OCI-M2 (cell line): ENCODE measurements around the gene MPL.

Experiments used
- DNase-seq: peaks from one replicate; lab custom pipeline; 2025; ENCODE audit not compliant: unreplicated experiment; lab: John Stamatoyannopoulos, UW

The MPL gene

DNA sequence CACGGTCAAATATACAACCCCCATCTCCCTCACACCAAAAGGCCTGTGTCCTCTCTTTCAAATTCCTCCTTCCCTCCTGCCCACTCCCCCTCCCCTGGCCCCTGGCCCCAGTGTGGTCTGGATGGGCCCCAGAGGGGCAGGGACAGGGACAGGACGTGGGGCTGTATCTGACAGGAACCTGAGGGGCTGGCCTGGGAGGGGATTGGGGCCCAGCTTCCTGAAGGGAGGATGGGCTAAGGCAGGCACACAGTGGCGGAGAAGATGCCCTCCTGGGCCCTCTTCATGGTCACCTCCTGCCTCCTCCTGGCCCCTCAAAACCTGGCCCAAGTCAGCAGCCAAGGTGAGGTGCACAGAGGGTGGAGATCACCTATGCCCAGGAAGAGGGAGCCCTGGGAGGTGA lies at the start of gene MPL:
TSS of gene MPL (plus strand) at position 231 of the 400 bp plus-strand sequence. CDS start at position 262, 31 bp downstream.
- no peak for DNase-seq

DNA sequence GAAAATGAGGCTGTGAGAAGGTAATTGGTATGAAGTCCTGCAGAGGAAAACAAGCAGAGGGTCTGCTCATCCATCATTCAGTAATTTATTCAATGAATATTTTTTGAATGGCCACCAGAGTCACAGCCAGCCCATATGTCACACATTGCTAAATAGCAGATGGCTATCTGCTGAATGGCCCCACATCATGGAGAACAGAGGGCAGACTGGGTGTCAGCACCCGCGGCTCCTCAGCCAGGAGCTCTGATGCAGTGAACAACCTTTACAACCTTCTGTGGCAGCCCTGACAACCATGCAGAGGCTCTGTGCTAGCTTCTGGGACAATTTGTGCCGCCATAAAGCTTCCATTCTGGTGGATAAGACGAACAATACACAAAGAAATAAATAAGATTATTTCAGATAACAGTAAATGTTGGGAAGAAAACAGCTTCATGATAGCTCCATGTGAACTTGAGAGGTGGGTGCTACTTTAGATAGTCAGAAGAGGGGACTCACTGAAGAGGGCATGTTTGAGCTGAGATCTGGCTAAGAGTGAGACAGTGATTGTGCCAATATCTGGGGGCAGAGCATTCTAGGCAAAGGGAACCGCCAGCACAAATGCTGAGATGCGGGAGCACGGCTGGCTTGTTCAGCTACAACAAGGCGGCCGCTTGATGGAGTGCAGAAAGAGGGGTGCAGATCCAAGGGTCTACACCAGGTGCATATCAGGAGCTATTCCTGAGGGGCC lies 49.4 kb upstream of the MPL start:
- DNase-seq = no peak

DNA sequence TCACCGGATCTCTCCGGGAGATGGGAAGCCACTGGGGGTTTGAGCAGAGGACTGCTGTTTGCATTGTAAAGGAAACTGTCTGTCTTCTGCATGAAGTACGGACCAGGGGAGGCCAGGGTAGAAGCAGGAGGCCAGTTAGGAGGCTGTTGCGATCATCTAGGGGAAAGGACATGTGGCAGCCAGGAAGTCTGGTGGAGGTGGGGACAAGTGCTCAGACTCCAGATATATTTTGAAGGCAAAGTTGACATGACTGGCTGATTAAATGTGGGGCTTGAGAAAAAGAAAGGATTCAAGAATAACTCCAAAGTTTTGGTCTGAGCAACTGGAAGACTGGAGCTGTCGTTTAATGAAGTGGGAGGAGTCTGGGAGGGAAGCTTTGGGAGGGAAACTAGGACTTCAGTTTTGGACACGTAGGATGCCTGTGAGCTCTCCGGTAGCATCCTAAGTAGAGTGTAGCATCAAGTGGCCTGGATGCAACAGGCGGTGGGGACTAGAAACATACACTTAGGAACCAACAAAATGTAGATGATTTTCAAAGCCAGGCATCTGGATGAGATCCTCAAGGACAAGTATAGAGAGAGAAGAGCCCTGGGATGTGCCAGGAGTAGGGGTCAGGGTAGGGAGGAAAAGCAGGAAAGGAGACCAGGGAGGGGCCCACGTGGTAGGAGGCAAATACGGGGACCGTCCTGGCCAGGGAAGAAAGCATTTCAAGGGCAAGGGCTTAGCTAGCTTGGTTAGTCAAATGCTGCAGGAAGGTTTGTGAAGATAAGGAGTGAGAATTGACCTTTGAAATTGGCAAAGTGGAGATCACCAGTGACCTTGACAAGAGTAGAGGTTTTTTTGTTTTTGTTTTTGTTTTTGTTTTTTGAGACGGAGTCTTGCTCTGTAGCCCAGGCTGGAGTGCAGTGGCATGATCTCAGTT lies 48.6 kb upstream of the MPL start:
- no peak for DNase-seq

DNA sequence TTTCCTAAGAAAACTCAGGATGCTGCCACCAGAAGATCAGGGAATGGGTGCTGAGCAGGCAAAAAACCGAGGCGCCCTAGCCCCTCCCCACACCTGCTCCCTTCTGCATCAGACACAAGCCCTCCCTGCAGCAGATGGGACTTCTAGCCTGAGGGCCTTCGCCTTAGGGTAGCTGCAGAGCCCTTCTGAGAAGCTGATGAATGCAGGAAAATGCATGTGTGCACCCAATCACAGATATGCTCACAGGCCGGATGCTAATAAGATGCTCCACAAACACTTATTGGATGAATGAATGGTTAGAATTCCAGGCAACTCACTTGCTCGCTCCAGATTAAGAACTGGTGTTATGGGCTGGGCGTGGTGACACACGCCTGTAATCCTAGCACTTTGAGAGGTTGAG lies 45.4 kb upstream of the MPL start:
- DNase-seq = no peak

DNA sequence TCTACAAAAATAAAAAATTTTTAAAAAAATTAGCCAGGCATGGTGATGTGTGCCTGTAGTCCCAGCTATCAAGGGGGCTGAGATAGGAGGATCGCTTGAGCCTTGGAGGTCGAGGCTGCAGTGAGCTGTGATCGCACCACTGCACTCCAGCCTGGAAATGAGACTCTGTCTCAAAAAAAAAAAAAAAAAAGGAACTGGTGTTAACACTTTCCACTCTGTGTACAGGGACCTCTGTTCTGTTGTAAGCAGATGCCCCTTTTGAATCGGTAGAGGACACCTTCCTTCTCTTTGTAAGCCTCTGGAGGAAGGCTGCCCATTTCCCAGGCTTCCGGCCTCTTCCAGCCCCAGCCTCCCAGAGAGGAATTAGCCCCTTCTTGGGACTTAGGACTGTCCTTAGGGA lies 44.9 kb upstream of the MPL start:
- DNase-seq = no peak

DNA sequence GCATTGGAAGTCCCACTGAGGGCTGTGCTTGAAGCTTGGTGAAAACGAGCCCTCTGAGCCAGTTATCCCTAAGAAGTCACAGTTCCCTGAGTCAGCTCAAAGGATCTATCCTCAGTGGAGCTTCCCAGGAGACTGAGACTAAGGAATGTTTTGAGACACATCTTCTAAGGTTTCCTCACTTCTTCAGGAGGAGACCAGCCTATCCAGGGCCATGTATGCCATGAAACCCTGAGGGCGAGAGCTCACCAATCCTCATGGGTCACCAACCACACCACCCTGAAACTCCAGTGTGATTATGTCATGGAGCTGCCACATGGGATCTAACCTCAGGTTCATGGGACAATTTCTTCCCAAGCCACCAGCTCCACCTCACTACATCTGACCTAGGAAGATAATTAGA lies 44.4 kb upstream of the MPL start:
- no peak for DNase-seq

DNA sequence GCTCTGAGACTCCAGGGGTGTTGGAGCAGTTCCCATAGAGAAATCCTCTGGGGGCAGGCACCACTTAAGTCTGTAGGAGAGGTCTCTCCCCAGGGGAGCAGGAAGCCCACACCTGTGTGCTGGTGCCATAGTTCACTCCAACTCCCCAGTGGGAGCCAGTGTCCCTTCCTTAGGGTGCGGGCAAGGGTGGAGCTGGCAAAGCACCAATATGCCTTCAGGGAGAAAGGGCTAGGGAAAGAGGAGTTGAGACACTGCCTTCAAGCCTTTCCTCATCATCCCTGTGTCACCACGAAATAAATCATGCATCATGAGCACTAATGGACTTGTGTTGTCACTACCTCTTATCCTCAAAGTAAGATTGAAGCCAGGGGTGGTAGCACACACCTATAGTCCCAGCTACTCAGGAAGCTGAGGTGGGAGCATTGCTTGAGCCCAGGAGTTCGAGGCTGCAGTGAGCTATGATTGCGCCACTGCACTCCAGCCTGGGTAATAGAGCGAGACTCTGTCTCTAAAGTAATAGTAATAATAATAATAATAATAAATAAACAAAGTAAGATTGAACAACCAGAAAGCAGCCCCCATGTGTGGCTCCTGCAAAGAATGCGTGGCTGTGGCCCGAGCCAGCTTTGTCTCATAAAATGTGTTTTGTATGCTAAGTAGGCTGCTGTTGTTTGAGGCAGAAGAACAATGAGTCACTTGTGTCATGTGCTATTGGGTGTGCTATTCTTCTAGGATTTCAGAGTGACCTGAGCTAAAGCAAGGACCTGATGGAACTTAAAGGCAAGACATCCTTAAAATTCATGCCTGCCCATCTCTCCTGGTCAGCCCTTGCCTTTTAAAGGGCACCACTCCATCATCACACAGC lies 43.5 kb upstream of the MPL start:
- DNase-seq = no peak

DNA sequence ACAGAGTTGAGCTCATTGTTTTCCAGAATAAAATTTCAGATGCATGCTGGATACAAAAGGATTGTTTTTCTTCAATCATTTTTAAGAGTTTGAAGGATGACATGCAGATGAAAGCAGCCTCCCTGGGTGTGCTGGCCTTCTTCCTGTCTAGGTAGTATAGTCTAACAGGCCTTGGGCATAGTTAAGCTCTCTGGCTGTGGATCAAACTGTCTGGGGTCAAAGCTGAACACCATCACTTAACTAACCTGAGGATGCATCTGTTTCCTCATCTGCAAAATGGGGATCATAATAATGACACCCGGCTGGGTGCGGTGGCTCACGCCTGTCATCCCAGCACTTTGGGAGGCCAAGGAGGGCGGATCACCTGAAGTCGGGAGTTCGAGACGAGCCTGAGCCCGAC lies 42.9 kb upstream of the MPL start:
- DNase-seq = no peak

DNA sequence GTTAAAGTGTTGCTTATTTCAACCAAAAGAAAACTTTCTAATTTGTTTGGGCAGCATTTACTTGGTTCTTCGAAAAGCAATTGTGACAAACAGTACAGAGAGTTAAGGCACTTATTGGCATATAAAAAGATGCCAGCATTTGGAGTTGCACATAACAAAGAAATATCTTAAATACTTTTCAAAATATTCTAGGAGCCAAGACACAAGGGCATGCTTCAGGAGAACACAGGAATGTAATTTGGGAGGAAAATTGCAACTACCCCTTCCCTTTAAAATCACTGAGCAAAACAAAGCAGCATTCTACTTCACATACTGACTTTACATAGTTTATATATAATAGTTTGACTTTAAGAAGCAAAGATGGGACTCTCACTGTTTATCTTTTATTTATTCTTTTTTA lies 41.4 kb upstream of the MPL start:
- no peak for DNase-seq

DNA sequence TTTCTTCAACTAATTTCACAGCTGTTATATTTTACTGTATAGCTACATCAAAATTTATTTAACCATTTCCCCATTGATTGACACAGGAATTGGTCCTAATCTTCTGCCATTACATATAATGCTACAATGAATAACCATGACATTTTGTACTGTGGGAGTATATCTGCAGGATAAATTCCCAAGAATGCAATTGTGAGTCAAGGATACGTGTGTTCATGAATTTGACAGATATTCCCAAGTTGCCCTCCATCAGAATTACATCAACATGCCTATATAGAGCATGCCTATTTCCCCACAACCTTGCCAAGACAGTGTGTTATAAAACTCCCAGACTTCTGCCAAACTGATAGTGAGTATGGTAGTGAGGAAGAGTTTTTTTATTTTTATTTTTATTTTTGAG lies 39.6 kb upstream of the MPL start:
- no peak for DNase-seq

DNA sequence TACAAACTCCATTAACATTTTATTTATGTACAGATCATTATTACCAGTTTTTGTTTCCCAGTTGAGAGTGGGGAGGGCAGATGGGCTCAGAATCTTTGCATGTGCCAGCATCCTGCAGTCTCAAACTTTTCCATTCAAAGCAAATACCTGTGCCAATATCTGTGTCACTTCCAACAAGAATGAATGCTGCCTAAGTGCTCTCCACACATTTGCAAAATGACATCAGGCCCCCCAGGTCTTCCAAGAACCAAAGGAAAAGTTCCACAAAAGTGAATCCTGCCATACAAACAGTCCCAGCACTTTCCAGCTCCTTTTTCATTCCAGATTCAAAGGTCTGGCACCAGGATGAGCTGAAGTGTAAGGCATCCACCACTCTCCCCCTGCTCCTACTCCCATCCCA lies 38.5 kb upstream of the MPL start:
- DNase-seq = no peak

DNA sequence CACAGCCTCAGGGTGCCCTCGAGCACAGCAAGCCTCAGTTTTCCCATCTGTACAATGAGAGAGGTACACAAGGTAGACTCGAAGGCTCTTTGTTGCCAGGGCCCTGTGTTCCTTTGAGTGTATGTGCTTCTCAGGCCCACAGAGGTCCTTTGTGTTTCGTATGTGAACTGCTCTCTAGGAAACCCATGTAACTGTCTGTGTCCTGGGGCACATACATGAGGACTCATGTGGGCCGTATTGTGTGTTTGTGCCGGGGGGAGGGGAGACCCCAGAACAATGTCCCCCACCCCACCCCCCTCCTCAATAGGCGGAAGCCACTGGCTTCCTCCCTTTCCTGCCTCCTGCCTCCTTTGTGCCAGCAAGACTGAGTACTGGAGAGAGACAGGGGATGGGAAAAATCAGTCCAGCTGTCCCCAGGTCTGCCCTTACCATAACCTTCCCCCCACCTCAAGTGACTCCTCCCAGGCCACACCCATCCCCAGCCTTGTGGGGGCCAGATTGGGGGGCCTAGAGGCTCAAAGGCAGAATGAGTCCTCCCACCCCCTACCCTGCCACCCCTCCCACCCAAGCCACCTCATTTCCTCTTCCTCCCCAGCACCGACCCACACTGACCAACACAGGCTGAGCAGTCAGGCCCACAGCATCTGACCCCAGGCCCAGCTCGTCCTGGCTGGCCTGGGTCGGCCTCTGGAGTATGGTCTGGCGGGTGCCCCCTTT lies 37.1 kb upstream of the MPL start, which contains the start of gene TIE1:
TSS of gene TIE1 (plus strand) at position 605 of the 717 bp plus-strand sequence. CDS start at position 695, 90 bp downstream.
- no peak for DNase-seq

DNA sequence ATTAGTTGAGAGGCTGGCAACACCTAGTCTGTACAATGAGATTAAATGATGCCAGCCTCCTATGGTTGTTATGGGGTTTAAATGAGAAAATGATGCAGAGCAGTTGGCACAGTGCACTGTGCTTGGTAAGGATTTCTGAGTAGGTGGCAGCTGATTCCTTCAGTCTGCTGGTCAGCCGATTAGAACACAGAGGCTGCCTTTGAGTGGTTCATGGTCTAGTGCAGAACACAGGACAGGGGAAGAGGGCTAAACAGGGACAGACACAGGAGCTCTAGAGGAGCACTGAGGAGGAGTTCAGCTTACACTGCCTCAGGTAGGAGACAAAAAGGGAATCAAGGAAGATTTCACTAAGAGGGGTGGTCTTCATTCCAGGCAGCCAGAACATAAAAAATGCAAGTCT lies 35.4 kb upstream of the MPL start:
- no peak for DNase-seq

DNA sequence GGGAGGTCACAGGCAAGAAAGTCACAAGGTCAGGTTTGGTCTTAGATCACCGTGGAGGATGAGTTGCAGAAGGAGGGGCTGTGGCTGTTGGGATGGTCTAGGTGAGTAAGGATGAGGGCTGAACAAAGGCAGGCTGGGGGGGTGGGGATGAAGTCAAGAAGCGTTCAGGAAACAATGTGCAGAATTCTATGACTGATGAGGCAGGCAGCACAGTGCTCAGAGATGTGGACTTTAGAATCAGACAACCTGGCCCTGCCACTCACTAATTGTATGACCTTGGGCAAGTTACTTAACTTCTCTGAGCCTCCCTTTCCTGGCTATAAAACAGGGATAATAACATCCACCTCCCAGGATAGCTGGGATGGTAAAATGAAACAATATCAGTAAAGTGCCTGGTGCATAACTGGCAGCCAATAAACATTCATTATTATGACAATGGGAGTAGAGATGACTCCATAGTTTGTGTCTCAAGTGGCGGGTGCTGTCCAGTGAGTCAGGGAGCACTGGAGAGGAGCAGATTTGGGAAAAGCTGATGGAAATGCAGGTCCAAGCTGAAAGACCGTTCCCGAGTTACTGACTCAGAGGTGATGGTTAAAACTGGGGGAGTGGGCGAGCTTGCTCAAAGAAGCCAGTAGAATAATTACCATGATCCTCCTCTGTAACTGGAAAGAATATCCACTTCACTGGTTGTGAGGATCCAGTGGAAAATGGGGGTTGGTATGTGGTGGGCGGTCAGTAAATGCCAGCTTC lies 34.7 kb upstream of the MPL start:
- no peak for DNase-seq

DNA sequence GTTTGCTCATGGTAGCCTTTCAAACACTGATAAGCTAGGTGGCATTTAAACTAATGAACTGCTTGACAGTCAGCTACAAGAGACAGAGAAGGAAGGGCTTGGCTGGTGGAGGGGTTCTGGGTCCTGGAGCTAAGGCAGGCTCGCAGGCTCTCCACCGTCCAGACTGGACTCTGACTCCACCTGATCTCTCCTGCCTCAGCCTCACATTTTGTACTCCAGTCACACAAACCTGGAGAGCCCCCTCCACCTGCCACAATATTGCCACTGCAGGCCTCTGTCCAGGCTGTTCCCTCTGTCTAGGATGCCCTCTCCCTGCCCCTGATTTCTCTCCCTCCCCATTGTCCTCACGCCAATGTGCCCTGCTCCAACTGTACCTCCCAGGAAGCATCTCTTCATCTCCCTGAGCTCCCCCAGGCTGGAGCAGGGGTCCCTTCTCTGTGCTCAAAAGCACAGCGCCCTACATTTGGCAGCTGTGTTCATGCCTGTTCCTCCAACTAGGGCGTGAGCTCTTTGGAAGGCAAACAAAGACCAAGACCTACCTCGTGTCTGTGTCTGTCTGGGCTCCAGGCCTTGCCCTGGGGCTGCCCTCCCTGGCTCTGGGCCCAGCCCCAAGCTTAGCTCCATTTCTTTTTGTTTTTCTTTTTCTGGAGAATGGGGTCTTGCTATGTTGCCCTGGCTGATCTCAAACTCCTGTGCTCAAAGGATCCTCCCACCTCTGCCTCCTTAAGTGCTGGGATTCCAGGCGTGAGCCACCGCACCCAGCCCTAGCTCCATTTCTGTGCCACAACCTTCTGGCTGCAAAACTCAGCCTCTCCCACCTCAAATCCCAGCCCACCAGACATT lies 33.9 kb upstream of the MPL start:
- DNase-seq = no peak

DNA sequence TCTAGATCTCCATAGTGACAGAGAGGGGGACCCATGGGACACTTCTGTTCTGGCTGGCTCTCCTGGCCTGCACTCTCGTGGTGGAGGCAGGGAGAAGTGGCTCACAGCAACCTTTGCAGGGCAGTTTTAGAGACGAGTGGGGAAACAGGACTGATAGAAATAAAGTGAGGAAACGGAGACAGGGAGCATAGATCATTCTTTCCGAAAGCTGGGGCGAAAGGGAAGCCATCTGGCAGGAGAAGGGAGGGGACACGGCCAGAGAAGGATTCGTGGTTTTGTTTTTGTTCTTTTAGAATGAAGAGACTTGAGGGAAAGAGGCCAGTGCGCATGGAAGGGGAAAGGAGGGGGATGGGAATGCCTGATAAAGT lies 33.3 kb upstream of the MPL start:
- DNase-seq = no peak

DNA sequence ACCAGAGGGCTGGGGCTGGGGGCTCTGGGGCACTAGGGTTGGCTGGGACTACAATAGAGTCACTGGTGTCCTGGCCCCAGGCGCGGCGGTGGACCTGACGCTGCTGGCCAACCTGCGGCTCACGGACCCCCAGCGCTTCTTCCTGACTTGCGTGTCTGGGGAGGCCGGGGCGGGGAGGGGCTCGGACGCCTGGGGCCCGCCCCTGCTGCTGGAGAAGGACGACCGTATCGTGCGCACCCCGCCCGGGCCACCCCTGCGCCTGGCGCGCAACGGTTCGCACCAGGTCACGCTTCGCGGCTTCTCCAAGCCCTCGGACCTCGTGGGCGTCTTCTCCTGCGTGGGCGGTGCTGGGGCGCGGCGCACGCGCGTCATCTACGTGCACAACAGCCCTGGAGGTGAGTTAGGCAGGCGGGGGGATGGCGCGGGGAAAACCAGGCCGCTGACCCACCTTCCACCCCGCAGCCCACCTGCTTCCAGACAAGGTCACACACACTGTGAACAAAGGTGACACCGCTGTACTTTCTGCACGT lies 32.8 kb upstream of the MPL start:
- no peak for DNase-seq

DNA sequence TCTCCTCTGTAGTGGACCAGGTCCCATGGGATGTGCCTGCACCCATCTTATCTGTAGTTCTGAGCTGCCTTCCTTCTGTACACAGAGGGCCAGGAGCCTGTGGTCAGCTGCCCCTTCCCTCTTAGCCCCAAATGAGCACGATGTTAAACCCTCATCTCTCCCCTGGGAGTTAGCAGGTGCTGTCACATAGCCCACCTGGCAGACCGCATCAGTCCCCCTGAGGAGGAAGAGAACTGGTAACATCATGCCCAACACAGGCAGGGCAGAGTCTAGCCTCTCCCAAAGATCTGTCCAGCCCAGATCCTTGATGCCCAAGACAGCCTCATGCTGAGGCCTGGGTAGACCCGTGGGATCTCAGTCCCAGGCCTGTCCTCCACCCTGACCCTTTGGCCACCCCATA lies 32.2 kb upstream of the MPL start:
- no peak for DNase-seq
